GM19328 (cell line): ENCODE results near the gene SIMC1.
"Not testable (repeated sequence)": the region's sequence is repeated elsewhere in the genome, so short reads cannot be mapped to it uniquely, and the experiment has no call there.

Source experiments
- ATAC-seq: cut with Tn5 transposase; IDR thresholded peaks from one replicate; pipeline ENCODE4 v1.9.1; 2021; ENCODE audit warnings: mild to moderate bottlenecking, moderate library complexity; ENCODE audit not compliant: unreplicated experiment

SIMC1 gene

GRCh38 chr5:176237971-176238644 is at the start of gene SIMC1:
TSS of gene SIMC1 (plus strand) at chr5:176238424. CDS start at chr5:176238509, 85 bp downstream.
- peak; percentile 47 for ATAC-seq

- no peak for ATAC-seq
Measured at GRCh38 chr5:176188506-176189193, 49.6 kb upstream of the SIMC1 start.

- ATAC-seq = no peak
Measured at GRCh38 chr5:176189857-176190256, 48.4 kb upstream of the SIMC1 start.

GRCh38 chr5:176190886-176191755 is 47.1 kb upstream of the SIMC1 start:
- no peak for ATAC-seq

- no peak for ATAC-seq
Measured at GRCh38 chr5:176192094-176192721, 46.0 kb upstream of the SIMC1 start.

GRCh38 chr5:176192722-176193117 is 45.5 kb upstream of the SIMC1 start:
- not testable (repeated sequence) for ATAC-seq

GRCh38 chr5:176193636-176194035 is 44.6 kb upstream of the SIMC1 start:
- not testable (repeated sequence) for ATAC-seq

GRCh38 chr5:176194238-176195083 is 43.8 kb upstream of the SIMC1 start:
- ATAC-seq = not testable (repeated sequence)

- ATAC-seq = not testable (repeated sequence)
Measured at GRCh38 chr5:176195084-176195413, 43.2 kb upstream of the SIMC1 start.

GRCh38 chr5:176195487-176196207 is 42.6 kb upstream of the SIMC1 start:
- ATAC-seq = not testable (repeated sequence)

- not testable (repeated sequence) for ATAC-seq
Measured at GRCh38 chr5:176196781-176197180, 41.4 kb upstream of the SIMC1 start.

- not testable (repeated sequence) for ATAC-seq
Measured at GRCh38 chr5:176197234-176197858, 40.9 kb upstream of the SIMC1 start.

- ATAC-seq = not testable (repeated sequence)
Measured at GRCh38 chr5:176198299-176198698, 39.9 kb upstream of the SIMC1 start.

GRCh38 chr5:176198991-176199733 is 39.1 kb upstream of the SIMC1 start:
- ATAC-seq = not testable (repeated sequence)

GRCh38 chr5:176199803-176200399 is 38.3 kb upstream of the SIMC1 start:
- not testable (repeated sequence) for ATAC-seq

- no peak for ATAC-seq
Measured at GRCh38 chr5:176201811-176202210, 36.4 kb upstream of the SIMC1 start.

- ATAC-seq = no peak
Measured at GRCh38 chr5:176203086-176203485, 35.1 kb upstream of the SIMC1 start.

- not testable (repeated sequence) for ATAC-seq
Measured at GRCh38 chr5:176203535-176203934, 34.7 kb upstream of the SIMC1 start.
